HG03575 (cell line): ENCODE measurements around the gene TMC1.

Experiments
- ATAC-seq: cut with Tn5 transposase; IDR thresholded peaks from one replicate; pipeline ENCODE4 v1.9.1; 2021; ENCODE audit not compliant: unreplicated experiment, insufficient number of reproducible peaks, low FRiP score; ENCODE audit errors: extremely low read depth

TMC1 gene

DNA sequence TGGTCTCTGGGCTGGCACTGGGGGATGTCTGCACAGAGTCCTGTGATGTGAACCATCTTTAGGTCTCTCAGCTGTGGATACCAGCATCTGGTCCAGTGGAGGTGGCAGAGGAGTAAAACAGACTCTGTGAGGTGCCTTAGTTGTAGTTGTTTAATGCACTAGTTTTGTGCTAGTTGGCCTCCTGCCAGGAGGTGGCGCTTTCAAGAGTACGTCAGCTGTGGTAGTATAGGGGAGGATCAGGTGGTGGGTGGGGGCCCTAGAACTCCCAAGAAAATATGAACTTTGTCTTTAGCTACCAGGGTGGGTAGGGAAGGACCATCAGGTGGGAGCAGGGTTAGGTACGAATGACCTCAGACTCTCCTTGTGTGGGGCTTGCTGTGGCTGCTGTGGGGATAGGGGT, 197.1 kb downstream of the TMC1 start:
- ATAC-seq, result no peak

- no peak for ATAC-seq
These were observed 199.7 kb downstream of the TMC1 start for GRCh38 chr9:72721067-72721466.

DNA sequence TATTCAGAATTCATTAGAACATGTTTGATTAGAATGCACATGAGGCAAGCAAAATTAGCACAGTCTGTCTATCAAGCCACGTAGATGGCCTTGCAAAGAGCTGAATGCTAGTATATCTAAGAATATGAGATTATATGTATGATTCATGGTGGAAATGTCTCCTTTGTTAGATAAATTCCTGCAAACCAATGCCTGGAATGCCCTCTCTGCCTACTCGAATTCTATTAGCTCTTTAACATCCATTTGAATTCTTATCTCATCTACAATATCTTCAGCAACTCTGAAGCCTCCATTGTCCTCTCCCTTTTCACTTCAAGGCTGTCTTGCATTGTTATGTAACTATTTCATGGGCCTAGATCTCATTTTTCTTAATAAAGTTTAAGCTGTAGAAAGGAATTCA, 205.5 kb downstream of the TMC1 start:
- no peak for ATAC-seq

DNA sequence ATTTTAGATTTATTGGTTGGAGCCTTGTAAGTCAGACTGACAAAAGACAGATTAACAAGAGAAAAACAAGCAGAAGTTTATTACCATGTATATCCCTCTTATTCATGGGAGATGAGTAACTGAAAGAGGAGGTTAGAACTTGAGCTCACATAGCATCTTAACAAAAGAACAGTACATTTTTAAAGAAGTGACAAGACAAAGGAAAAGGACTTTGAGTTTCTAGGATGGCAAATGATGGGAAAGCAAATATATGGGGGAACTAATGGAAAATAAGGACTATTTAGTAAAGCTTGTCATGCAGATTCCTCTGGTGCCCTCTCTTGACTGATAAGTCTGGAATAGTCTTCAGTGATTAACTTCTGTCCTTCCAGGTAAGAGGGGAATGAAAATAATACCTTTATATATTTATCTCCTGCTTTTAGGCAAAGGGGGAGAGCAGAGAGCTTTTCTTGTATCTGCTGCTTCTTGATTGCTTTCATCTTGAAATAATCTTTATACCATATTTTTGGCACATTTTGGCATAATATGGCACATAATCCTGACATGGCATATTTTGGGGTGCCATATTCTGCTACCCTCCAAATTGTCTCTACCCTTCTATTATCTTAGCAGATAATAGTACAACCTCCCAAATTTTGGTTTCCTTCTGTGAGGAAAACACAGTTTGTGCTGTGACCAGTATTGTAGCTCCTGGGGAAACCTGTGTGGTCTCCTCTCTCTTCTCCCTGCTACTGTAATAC, 206.8 kb downstream of the TMC1 start:
- ATAC-seq, result no peak

- ATAC-seq, result no peak
These were observed 212.5 kb downstream of the TMC1 start for GRCh38 chr9:72733895-72734294.

DNA sequence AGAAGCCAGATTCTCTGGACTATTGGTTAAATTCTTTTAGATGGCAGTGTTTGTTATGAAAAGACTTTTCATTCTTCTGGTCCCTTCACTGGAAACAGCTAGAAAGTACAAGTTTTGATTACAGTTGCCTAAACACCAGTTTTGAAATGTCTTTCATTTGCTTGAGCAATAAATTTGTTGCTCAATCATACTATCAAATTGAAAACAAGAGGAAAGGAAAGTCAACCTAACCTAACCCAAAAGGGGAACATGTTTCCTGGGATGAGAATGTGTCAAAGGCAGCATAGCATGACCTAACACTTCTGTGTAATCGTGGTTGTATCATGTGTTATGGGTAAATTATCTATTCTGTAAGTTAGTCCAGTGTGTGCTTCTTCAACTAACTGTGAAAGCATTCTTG, 213.2 kb downstream of the TMC1 start:
- ATAC-seq, result no peak

- ATAC-seq, result no peak
These were observed 222.4 kb downstream of the TMC1 start for GRCh38 chr9:72743836-72744235.

DNA sequence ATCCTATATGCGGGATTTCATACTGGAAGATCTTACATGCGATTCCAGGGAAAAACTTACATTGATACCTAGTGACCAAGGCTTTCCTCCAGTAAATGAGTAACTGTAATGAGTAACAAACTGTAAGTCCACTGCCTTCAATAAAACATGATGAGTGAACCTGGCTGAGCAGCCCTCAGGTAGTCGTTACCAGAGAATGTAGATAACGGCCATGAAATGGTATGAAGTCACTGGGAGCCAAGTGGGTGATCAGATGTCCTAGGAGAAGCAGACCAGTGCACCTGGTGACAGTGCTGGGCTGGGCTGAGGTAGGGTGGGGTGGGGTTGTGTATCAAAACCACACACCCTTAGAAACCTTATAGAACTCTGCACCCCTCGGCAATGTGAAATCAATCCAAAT, 227.9 kb downstream of the TMC1 start:
- ATAC-seq, result no peak

DNA sequence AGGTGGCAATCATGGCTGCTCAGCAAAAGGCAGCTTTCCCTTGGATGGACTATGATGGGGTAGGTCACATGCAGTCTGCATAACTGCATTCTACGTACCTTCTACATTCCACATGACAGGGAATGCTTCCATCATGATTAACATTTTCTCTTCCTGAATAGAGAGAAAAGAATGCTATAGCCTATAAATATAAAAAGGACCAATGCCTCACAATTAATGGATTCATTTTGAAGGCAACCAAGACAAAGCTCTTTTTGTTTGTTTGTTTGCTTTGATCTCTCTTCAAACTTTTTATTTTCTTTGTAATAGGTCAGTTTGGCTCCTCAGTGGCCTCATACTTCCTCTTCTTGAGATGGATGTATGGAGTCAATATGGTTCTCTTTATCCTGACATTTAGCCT, 230.1 kb downstream of the TMC1 start:
- no peak for ATAC-seq

DNA sequence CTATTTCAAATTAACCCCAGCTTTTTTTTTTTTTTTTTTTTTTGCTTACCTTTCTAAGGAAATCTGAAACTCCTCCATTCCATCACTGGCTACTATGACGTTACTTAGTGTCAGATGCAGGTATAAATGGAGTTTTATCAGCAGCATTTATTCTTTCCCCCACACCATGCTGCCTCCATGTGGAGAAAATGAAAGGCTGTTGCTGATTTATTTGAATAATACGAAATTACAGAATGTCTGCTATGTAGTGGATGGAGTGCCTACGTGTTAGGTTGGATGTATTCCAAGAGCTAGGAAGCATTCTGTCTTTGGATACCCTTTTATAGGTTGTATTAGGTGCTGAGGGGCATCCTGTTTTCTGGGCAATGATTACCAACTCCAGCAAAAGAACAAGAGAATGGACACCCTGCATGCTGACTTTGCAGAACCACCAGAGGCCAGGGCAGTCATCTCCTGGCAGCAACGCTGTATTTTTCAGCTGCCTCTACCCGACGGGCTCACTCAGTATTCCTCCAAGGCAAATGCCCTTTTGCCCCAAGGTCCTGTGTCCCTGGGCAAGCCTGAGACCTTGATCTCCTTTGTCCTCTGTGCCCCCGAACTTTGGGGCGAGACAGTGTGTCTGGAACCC, 232.0 kb downstream of the TMC1 start:
- ATAC-seq, result no peak

DNA sequence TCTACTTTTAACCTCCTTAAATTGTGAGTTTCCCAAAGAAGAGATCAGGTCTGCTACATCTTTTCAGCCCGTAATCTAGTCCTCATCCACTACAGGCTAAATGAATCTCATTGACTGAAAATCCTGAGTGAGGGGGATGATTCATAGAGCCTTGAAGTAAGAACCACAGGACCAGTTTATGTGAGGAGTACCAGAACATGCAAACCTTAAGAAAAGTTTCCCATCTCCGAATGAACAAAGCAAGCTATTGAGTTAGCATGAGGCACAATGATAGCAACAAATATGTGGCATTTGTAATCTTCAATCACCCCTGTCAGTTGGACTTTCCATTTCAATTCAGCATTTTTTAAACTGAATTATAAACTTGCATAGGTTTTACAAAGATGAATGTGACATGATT, 234.4 kb downstream of the TMC1 start:
- no peak for ATAC-seq

GRCh38 chr9:72758944-72759343, 237.5 kb downstream of the TMC1 start:
- ATAC-seq, result no peak

DNA sequence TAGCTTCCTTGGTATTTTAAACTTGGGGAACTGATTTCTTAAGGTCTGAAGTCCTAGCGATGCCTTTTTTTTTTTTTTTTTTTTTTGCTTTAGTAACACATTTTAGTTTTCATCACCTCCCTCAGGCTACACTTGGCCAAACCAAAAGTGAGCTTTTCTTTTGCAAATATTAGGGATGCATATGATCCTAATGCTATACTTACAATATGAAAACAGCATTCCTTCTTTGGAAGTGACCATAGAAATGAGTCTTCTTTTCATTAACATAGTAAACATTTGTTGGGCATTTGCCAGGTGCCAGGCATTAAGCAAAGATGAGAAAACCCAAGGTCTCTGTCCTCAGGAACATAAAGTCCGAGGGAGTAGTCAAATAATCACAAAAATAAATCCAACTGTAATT, 241.6 kb downstream of the TMC1 start:
- ATAC-seq, result no peak

DNA sequence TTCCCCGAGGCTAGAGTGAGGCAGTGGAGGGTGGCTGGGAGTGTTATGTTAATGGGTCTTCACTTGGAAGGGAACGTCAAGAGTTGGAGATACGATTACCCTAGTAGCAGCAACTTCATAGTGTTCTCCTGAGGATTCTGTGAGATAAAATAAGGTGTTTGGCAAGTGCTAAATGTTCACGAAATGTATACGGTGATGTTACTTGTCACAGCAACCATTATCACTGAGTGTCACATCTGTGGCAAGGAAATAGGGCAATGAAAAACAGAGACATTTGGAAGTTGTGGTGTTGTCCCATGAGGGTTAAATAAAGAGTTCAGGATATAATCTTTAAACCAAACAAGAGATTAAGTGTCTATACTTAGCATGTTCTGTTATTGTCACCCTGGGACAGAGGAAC, 248.1 kb downstream of the TMC1 start:
- ATAC-seq, result no peak

- ATAC-seq, result no peak
These were observed 251.3 kb downstream of the TMC1 start for GRCh38 chr9:72772661-72773060.

GRCh38 chr9:72773570-72773969, 252.2 kb downstream of the TMC1 start:
- ATAC-seq, result no peak

DNA sequence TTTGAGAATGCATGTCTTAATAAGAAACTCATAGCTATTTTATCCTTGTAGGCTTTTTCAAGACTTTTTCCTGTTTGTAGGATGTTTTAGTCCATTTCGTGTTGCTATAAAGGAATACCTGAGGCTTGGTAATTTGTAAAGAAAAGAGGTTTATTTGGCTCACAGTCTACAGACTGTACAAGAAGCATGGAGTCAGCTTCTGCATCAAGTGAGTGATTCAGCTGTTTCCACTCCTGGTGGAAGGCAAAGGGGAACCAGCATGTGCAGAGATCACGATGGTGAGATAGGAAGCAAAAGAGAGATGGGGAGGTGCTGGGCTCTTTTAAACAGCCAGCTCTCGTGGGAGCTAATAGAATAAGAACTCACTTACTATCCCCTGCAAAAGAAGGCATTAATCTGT, 254.2 kb downstream of the TMC1 start:
- ATAC-seq, result no peak

- no peak for ATAC-seq
These were observed 258.2 kb downstream of the TMC1 start for GRCh38 chr9:72779614-72780013.

- ATAC-seq, result no peak
These were observed 265.5 kb downstream of the TMC1 start for GRCh38 chr9:72786948-72787347.

DNA sequence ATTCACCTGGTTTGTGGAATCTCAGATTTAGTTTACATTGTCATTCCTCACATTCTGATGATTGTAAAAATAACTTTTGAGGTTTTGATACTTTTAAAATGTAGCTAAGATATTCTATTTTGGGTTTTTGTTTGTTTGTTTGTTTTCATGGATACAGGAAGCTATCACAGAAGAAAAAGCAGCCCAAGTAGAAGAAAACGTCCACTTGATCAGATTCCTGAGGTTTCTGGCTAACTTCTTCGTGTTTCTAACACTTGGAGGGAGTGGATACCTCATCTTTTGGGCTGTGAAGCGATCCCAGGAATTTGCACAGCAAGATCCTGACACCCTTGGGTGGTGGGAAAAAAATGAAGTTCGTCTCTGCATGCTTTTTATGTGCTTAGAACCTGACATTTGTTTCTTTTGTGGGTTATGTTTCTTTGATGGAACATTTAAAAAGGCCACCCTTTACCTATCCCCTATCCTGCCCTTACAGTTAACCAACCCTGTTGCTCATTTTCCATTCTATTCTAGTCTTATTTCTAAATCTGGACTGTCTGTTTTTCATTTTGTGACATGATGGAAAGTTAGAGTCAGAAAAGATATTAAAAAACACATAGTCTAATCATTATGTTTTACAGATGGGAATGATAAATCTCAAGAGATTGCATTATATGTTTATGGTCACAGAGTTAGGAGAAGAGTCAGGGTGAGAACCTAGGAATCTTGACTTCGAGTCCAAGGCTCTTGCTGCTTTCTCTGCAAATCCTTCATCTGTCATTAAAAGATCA, 267.7 kb downstream of the TMC1 start:
- ATAC-seq, result no peak
